ENCODE measurements around the gene GPR161. TPM values are rescaled to one million over a fixed set of nuclear protein-coding genes. Genes with fewer than 3 reads are reported as not detected.

Gene GPR161
- total and polyA plus RNA-seq, 2 donors (not counting 1 experiment from before 2014, with no cell fraction given): 0.07 to 0.22 TPM

- WGBS (ENCODE audit: insufficient coverage): no CpG with 5 or more reads among the region's 1 CpG
- ChIA-PET CTCF (interaction anchor here (0.7 to 2.3 kb wide), 2 partner anchors 11 to 1599 kb away, joined by 3 to 6 read pairs; no protein-coding TSS in a partner anchor), POLR2A (no interaction called here)
- Histone ChIP-seq H3K36me3 (replicated peaks in 1 of 2; ENCODE audit: control extremely low read depth in 1 of 2, control insufficient read depth in 1 of 2, extremely low read depth in 1 of 2, insufficient read depth in 2 of 2, low read length in 1 of 2) (no peaks in the 10 kb centered on the region), H3K79me2 (ENCODE audit: control insufficient read depth, insufficient read depth, low read length) (no peaks in the 10 kb centered on the region), H3K9me3 (ENCODE audit: control extremely low read depth in 1 of 3, control insufficient read depth in 2 of 3, insufficient read depth in 1 of 3, low read length in 2 of 3) (peaks cover 0 to 10% (median 0%) of the 10 kb centered on the region in 3 donors), H3K27me3 (replicated peaks in 1 of 4; ENCODE audit: control extremely low read depth in 1 of 4, control insufficient read depth in 3 of 4, insufficient read depth in 4 of 4, low read length in 3 of 4) (peaks cover 2 to 49% (median 35%) of the 10 kb centered on the region in 4 experiments), H2AFZ (ENCODE audit: insufficient read depth, low read depth, low read length, poor library complexity, severe bottlenecking) (no peak overlapping the region), H4K20me1 (ENCODE audit: control insufficient read depth, insufficient read depth, low read length, poor library complexity, severe bottlenecking) (no peaks in the 10 kb centered on the region), H3K27ac (ENCODE audit: low read length in 2 of 2) (no peak overlapping the region), H3K9ac (ENCODE audit: low read length) (no peak overlapping the region), H3K4me2 (replicated peaks; ENCODE audit: low read depth, low read length, poor library complexity, severe bottlenecking) (no peak overlapping the region), H3K4me1 (ENCODE audit: control insufficient read depth in 2 of 2, insufficient read depth in 2 of 2, low read length in 2 of 2) (peaks cover 13 to 17% of the 10 kb centered on the region in 2 donors), H3K4me3 (ENCODE audit: control extremely low read depth in 1 of 5, extremely low read depth in 1 of 5, insufficient read depth in 1 of 5, low read depth in 2 of 5, low read length in 4 of 5) (no peak overlapping the region)
- Mint-ChIP-seq H3K27me3 (peaks cover 58% of the 10 kb centered on the region), H3K9me3 (ENCODE audit: insufficient read depth) (no peaks in the 10 kb centered on the region), H3K4me3 (no peak overlapping the region), H3K27ac (no peak overlapping the region), H3K4me1 (peaks cover 20% of the 10 kb centered on the region)
- TF ChIP-seq CTCF (IDR thresholded peaks at IDR 0.05) (no peak), EZH2 (IDR thresholded peaks at IDR 0.05; ENCODE audit: borderline replicate concordance, insufficient read depth, low read depth, low read length, poor library complexity, severe bottlenecking) (no peak)
- DNase-seq (no peak), ATAC-seq (ENCODE audit: low read depth) (no peak)
- intact Hi-C loops (cut with micrococcal nuclease): no loop called here
Measured at GRCh38 chr1:168134132-168134531, 2.6 kb downstream of the GPR161 start.

GRCh38 chr1:168129933-168130332, 6.8 kb downstream of the GPR161 start:
- TF ChIP-seq EZH2 (IDR thresholded peaks at IDR 0.05; ENCODE audit: borderline replicate concordance, insufficient read depth, low read depth, low read length, poor library complexity, severe bottlenecking) (no peak), CTCF (IDR thresholded peaks at IDR 0.05) (no peak)
- H3K27ac ChIP-seq (ENCODE audit: low read length in 2 of 2): no peak overlapping the region
- no peaks in the 10 kb centered on the region for H4K20me1 ChIP-seq (ENCODE audit: control insufficient read depth, insufficient read depth, low read length, poor library complexity, severe bottlenecking)
- H3K4me3 ChIP-seq (ENCODE audit: control extremely low read depth in 1 of 5, extremely low read depth in 1 of 5, insufficient read depth in 1 of 5, low read depth in 2 of 5, low read length in 4 of 5): no peak overlapping the region
- H3K9me3 Mint-ChIP-seq (ENCODE audit: insufficient read depth): peaks cover 4% of the 10 kb centered on the region
- WGBS (ENCODE audit: insufficient coverage): 86% methylated on average over 6 of the region's 6 CpGs
- no peak overlapping the region for H3K4me2 ChIP-seq (replicated peaks; ENCODE audit: low read depth, low read length, poor library complexity, severe bottlenecking)
- H3K27me3 ChIP-seq (replicated peaks in 1 of 4; ENCODE audit: control extremely low read depth in 1 of 4, control insufficient read depth in 3 of 4, insufficient read depth in 4 of 4, low read length in 3 of 4): peaks cover under 1 to 28% (median 27%) of the 10 kb centered on the region in 4 experiments
- ATAC-seq (ENCODE audit: low read depth) (no peak), DNase-seq (no peak)
- intact Hi-C loops (cut with micrococcal nuclease): no loop called here
- H3K36me3 ChIP-seq (replicated peaks in 1 of 2; ENCODE audit: control extremely low read depth in 1 of 2, control insufficient read depth in 1 of 2, extremely low read depth in 1 of 2, insufficient read depth in 2 of 2, low read length in 1 of 2): no peaks in the 10 kb centered on the region
- no peak overlapping the region for H3K27ac Mint-ChIP-seq
- H3K79me2 ChIP-seq (ENCODE audit: control insufficient read depth, insufficient read depth, low read length): no peaks in the 10 kb centered on the region
- no peak overlapping the region for H2AFZ ChIP-seq (ENCODE audit: insufficient read depth, low read depth, low read length, poor library complexity, severe bottlenecking)
- peaks cover under 1% of the 10 kb centered on the region for H3K4me1 Mint-ChIP-seq
- peaks cover 0 to 2% of the 10 kb centered on the region in 2 donors for H3K4me1 ChIP-seq (ENCODE audit: control insufficient read depth in 2 of 2, insufficient read depth in 2 of 2, low read length in 2 of 2)
- CTCF ChIA-PET: interaction anchor here (1.3 kb wide), 1 partner anchor 15 kb away, joined by 3 read pairs; no protein-coding TSS in a partner anchor
- POLR2A ChIA-PET: no interaction called here
- no peak overlapping the region for H3K9ac ChIP-seq (ENCODE audit: low read length)
- peaks cover 52% of the 10 kb centered on the region for H3K27me3 Mint-ChIP-seq
- H3K9me3 ChIP-seq (ENCODE audit: control extremely low read depth in 1 of 3, control insufficient read depth in 2 of 3, insufficient read depth in 1 of 3, low read length in 2 of 3): peaks cover 0 to 8% (median 0%) of the 10 kb centered on the region in 3 donors
- no peak overlapping the region for H3K4me3 Mint-ChIP-seq
